ENCODE results near the gene TSPYL2. TPM values are rescaled to one million over a fixed set of nuclear protein-coding genes. Genes with fewer than 3 reads are reported as not detected.

The TSPYL2 gene
- total and polyA plus RNA-seq, 2 experiments from 2014 or later: 38.2 to 78.6 TPM

DNA sequence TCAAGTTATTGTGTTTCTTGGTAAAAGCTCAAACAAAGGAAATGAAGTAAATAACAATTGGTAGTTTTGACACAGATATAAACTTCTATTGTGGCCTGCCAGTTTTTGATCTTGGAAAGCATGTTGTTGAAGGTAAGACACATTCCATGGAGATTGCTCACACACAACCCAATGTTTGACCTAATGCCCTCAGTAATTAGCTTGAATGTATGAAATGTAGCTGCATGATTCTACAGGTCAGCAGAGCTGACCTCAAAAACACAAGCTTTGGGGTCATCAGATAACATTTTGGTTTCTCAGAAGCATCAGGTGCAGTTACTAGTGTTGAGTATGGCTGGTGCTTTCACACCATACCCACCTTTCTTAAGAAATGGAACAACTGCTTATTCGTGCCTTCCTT is 17.1 kb upstream of the TSPYL2 start:
- Histone ChIP-seq H3K4me1 (ENCODE audit: insufficient read depth) (no peaks in the 10 kb centered on the region), H3K4me2 (no peak overlapping the region), H4K20me1 (ENCODE audit: insufficient read depth, poor library complexity, severe bottlenecking) (no peaks in the 10 kb centered on the region), H3K27me3 (no peaks in the 10 kb centered on the region), H3K9me2 (replicated peaks; ENCODE audit: insufficient read depth) (no peaks in the 10 kb centered on the region), H3K27ac (no peak overlapping the region), H3K4me3 (no peak overlapping the region), H3K79me2 (no peaks in the 10 kb centered on the region), H3K9me3 (ENCODE audit: low read depth) (no peaks in the 10 kb centered on the region), H3K36me3 (replicated peaks; ENCODE audit: insufficient read depth, low read depth) (no peaks in the 10 kb centered on the region), H2AFZ (no peak overlapping the region)
- TF ChIP-seq EZH2 (IDR thresholded peaks at IDR 0.05; ENCODE audit: borderline replicate concordance) (no peak), EZH2phosphoT487 (IDR thresholded peaks at IDR 0.05; ENCODE audit: low read depth, severe bottlenecking, unreplicated experiment) (no peak)
- TF ChIP-seq, protein P1, sequence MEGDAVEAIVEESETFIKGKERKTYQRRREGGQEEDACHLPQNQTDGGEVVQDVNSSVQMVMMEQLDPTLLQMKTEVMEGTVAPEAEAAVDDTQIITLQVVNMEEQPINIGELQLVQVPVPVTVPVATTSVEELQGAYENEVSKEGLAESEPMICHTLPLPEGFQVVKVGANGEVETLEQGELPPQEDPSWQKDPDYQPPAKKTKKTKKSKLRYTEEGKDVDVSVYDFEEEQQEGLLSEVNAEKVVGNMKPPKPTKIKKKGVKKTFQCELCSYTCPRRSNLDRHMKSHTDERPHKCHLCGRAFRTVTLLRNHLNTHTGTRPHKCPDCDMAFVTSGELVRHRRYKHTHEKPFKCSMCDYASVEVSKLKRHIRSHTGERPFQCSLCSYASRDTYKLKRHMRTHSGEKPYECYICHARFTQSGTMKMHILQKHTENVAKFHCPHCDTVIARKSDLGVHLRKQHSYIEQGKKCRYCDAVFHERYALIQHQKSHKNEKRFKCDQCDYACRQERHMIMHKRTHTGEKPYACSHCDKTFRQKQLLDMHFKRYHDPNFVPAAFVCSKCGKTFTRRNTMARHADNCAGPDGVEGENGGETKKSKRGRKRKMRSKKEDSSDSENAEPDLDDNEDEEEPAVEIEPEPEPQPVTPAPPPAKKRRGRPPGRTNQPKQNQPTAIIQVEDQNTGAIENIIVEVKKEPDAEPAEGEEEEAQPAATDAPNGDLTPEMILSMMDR (IDR thresholded peaks at IDR 0.05; ENCODE audit: poor library complexity): no peak
- WGBS (ENCODE audit: low lambda C conversion rate, missing lambda C conversion rate): 62% methylated on average over 1 of the region's 1 CpG
- no peak for DNase-seq (ENCODE audit: low spot score)

DNA sequence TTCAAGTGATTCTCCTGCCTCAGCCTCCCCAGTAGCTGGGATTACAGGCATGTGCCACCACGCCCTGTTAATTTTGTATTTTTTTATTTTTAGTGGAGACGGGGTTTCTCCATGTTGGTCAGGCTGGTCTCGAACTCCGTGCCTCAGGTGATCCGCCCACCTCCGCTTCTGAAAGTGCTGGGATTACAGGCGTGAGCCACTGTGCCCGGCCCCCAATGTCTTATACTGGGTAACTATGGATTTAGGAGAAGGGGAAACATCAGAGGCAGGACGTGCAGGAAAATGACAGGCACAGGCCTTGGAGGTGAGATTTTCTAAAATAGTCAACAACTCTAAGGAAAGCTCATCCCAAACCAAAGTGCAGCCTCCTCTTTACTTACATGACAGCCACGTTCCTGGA is 11.1 kb upstream of the TSPYL2 start:
- DNase-seq (ENCODE audit: low spot score): no peak
- no peaks in the 10 kb centered on the region for H3K9me3 ChIP-seq (ENCODE audit: low read depth)
- H3K9me2 ChIP-seq (replicated peaks; ENCODE audit: insufficient read depth): no peaks in the 10 kb centered on the region
- no peak overlapping the region for H3K4me2 ChIP-seq
- H3K79me2 ChIP-seq: no peaks in the 10 kb centered on the region
- TF ChIP-seq EZH2 (IDR thresholded peaks at IDR 0.05; ENCODE audit: borderline replicate concordance) (no peak), EZH2phosphoT487 (IDR thresholded peaks at IDR 0.05; ENCODE audit: low read depth, severe bottlenecking, unreplicated experiment) (no peak)
- TF ChIP-seq, protein P1 (IDR thresholded peaks at IDR 0.05; ENCODE audit: poor library complexity): no peak
- no peak overlapping the region for H2AFZ ChIP-seq
- H3K27ac ChIP-seq: no peak overlapping the region
- 86% methylated on average over 10 of the region's 10 CpGs for WGBS (ENCODE audit: low lambda C conversion rate, missing lambda C conversion rate)
- no peaks in the 10 kb centered on the region for H3K36me3 ChIP-seq (replicated peaks; ENCODE audit: insufficient read depth, low read depth)
- H3K27me3 ChIP-seq: no peaks in the 10 kb centered on the region
- no peaks in the 10 kb centered on the region for H4K20me1 ChIP-seq (ENCODE audit: insufficient read depth, poor library complexity, severe bottlenecking)
- no peak overlapping the region for H3K4me3 ChIP-seq
- H3K4me1 ChIP-seq (ENCODE audit: insufficient read depth): no peaks in the 10 kb centered on the region

- Histone ChIP-seq H3K4me3 (no peak overlapping the region), H3K9me2 (replicated peaks; ENCODE audit: insufficient read depth) (no peaks in the 10 kb centered on the region), H3K4me1 (ENCODE audit: insufficient read depth) (no peaks in the 10 kb centered on the region), H3K9me3 (ENCODE audit: low read depth) (no peaks in the 10 kb centered on the region), H3K36me3 (replicated peaks; ENCODE audit: insufficient read depth, low read depth) (no peaks in the 10 kb centered on the region), H3K27me3 (no peaks in the 10 kb centered on the region), H3K4me2 (peak overlapping the region; percentile 64), H4K20me1 (ENCODE audit: insufficient read depth, poor library complexity, severe bottlenecking) (no peaks in the 10 kb centered on the region), H3K27ac (peak overlapping the region; percentile 31), H3K79me2 (no peaks in the 10 kb centered on the region), H2AFZ (no peak overlapping the region)
- peak; percentile 81 for DNase-seq (ENCODE audit: low spot score)
- 38% methylated on average over 31 of the region's 31 CpGs for WGBS (ENCODE audit: low lambda C conversion rate, missing lambda C conversion rate)
- TF ChIP-seq, protein P1 (IDR thresholded peaks at IDR 0.05; ENCODE audit: poor library complexity): peak; percentile 61
- no peak for TF ChIP-seq EZH2 (IDR thresholded peaks at IDR 0.05; ENCODE audit: borderline replicate concordance)
These were observed 10.4 kb upstream of the TSPYL2 start for GRCh38 chrX:53071604-53072417.

Data from hepatocyte (in vitro differentiated cells).